A549 treated with CpdA at 1 μM for 4 hours (cell line): ENCODE results near the gene NIPSNAP3A. TPM values are rescaled to one million over a fixed set of nuclear protein-coding genes. Genes with fewer than 3 reads are reported as not detected.

Source experiments
- total RNA-seq: library from RNA; stranded (reverse); fragments of 200-300 nt; extraction: Qiagen RNA extraction; gene quantifications from 5 replicates; pipeline ENCODE4 v1.2.3, GENCODE V29; 2022; ENCODE audit warnings: low read depth

NIPSNAP3A gene
- 11.1 to 16.2 TPM (median 13.5 TPM) in 5 replicates for total RNA-seq

GRCh38 chr9:104747565-104748358 is at the start of gene NIPSNAP3A:
TSS of gene NIPSNAP3A (plus strand) at chr9:104747683. CDS start at chr9:104747793, 110 bp downstream.

Other genes with a start within 250 kb of the NIPSNAP3A start
- gene OR13F1, start 243.4 kb upstream of the NIPSNAP3A start, total RNA-seq = not detected in 5 replicates
- gene OR13C4, start 220.5 kb upstream of the NIPSNAP3A start, total RNA-seq = not detected in 5 replicates
- gene OR13C3, start 210.8 kb upstream of the NIPSNAP3A start, total RNA-seq = not detected in 5 replicates
- not detected in 5 replicates for gene OR13C8, start 178.5 kb upstream of the NIPSNAP3A start, total RNA-seq
- not detected in 5 replicates for gene OR13C5, start 148.3 kb upstream of the NIPSNAP3A start, total RNA-seq
- gene OR13C2, start 142.1 kb upstream of the NIPSNAP3A start, total RNA-seq = not detected in 5 replicates
- not detected in 5 replicates for gene OR13C9, start 129.5 kb upstream of the NIPSNAP3A start, total RNA-seq
- not detected in 5 replicates for gene OR13D1, start 53.2 kb upstream of the NIPSNAP3A start, total RNA-seq
- 0.53 to 0.90 TPM (median 0.64 TPM) in 5 replicates for gene NIPSNAP3B, start 16.4 kb downstream of the NIPSNAP3A start, total RNA-seq
- gene ABCA1, start 180.5 kb downstream of the NIPSNAP3A start, total RNA-seq = 5.0 to 6.8 TPM (median 5.5 TPM) in 5 replicates